ENCODE results near the gene PALD1. TPM values are rescaled to one million over a fixed set of nuclear protein-coding genes. Genes with fewer than 3 reads are reported as not detected.

PALD1 gene
- total RNA-seq, 1 donor from 2014 or later = not detected

DNA sequence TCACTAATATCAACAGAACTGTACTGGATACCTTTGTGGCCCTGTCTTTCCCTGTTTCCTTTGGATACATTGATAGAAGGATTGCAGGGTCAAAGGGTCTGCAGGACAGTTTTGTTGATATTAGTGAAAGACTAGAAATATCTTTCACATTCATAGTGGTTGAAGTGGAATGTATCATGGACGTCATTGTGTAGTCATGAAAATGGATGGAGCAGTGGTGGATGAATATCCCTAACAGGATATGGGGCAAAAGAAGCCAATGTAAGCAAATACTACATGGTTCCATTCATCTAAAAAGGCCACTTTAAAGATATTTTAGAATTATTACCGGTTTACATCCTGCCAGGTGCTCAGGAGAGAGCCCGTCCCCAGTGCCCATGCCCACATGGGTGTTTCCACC lies 23.8 kb downstream of the PALD1 start:
- no peaks in the 10 kb centered on the region for H3K36me3 ChIP-seq (ENCODE audit: control insufficient read depth, insufficient read depth, low read length)
- TF ChIP-seq, protein P1, sequence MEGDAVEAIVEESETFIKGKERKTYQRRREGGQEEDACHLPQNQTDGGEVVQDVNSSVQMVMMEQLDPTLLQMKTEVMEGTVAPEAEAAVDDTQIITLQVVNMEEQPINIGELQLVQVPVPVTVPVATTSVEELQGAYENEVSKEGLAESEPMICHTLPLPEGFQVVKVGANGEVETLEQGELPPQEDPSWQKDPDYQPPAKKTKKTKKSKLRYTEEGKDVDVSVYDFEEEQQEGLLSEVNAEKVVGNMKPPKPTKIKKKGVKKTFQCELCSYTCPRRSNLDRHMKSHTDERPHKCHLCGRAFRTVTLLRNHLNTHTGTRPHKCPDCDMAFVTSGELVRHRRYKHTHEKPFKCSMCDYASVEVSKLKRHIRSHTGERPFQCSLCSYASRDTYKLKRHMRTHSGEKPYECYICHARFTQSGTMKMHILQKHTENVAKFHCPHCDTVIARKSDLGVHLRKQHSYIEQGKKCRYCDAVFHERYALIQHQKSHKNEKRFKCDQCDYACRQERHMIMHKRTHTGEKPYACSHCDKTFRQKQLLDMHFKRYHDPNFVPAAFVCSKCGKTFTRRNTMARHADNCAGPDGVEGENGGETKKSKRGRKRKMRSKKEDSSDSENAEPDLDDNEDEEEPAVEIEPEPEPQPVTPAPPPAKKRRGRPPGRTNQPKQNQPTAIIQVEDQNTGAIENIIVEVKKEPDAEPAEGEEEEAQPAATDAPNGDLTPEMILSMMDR (IDR thresholded peaks at IDR 0.05; ENCODE audit: insufficient read depth, low read length, severe bottlenecking) = no peak
- peaks cover 6% of the 10 kb centered on the region for H3K27me3 ChIP-seq (ENCODE audit: control insufficient read depth, insufficient read depth, low read length)
- no peak for FAIRE-seq
- DNase-seq (ENCODE audit: low read depth) = no peak
- no peak overlapping the region for H3K4me3 ChIP-seq (ENCODE audit: low read depth, low read length)

GRCh38 chr10:70503776-70504175 lies 25.2 kb downstream of the PALD1 start:
- H3K27me3 ChIP-seq (ENCODE audit: control insufficient read depth, insufficient read depth, low read length) = peaks cover 6% of the 10 kb centered on the region
- TF ChIP-seq, protein P1 (IDR thresholded peaks at IDR 0.05; ENCODE audit: insufficient read depth, low read length, severe bottlenecking) = no peak
- no peak overlapping the region for H3K4me3 ChIP-seq (ENCODE audit: low read depth, low read length)
- DNase-seq (ENCODE audit: low read depth) (no peak), FAIRE-seq (no peak)
- H3K36me3 ChIP-seq (ENCODE audit: control insufficient read depth, insufficient read depth, low read length) = no peaks in the 10 kb centered on the region

DNA sequence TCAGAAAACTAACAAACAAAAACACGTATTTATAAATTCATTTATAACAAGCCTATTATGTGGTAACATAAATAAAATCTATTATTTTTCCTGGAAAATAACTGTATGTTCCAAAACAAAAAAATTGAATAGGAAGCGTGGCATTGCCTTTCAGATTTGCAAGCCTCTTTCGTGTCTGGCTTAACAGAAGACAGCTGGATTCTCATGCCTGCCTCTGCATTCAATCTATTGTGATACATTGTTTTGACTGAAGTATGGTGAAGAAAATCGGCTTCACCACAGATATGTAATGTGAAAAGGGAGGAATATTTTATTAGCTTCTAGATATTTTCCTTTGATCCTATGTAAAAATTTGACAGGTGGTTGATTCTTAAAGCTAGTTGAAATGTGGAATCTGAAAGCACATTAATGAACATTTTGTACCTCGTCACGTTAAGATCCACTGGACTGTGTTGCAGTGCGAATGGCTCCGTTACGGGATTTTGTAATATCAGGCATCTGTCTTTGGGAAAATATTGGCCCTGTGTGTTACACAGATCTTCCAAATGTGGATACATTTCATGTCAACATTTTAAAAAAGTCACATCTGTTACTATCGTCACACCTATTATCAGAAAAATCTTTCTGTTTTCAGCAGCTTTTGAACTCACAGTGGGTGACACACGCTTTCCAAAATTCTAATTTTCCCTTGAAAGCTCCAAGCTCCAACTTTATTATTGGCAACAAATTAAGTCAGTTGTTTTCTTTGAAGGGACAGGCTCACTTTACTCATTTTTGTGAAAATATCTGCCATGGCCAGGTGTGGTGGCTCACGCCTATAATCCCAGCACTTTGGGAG lies 26.2 kb downstream of the PALD1 start:
- Histone ChIP-seq H3K4me3 (ENCODE audit: low read depth, low read length) (no peak overlapping the region), H3K36me3 (ENCODE audit: control insufficient read depth, insufficient read depth, low read length) (no peaks in the 10 kb centered on the region), H3K27me3 (ENCODE audit: control insufficient read depth, insufficient read depth, low read length) (peaks cover 6% of the 10 kb centered on the region)
- TF ChIP-seq, protein P1 (IDR thresholded peaks at IDR 0.05; ENCODE audit: insufficient read depth, low read length, severe bottlenecking) = no peak
- DNase-seq (ENCODE audit: low read depth) (no peak), FAIRE-seq (no peak)

DNA sequence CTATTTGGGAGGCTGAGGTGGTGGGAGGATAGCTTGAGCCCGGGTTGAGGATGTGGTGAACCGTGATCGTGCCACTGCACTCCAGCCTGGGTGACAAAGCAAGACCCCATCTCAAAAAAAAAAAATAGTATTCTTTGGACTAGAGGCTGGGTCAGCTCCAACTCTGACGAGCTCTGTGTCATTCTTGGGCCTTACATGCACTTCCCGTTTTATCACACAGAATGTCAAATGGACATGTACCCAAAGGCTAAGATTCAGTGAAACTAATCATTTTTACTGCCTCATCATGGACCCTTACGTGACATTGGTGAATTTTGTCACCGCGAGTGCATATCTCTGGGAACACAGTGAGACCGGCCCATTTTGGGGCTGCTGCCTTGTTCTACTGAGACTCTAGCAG lies 27.3 kb downstream of the PALD1 start:
- FAIRE-seq = no peak
- Histone ChIP-seq H3K27me3 (ENCODE audit: control insufficient read depth, insufficient read depth, low read length) (peaks cover 11% of the 10 kb centered on the region), H3K36me3 (ENCODE audit: control insufficient read depth, insufficient read depth, low read length) (no peaks in the 10 kb centered on the region), H3K4me3 (ENCODE audit: low read depth, low read length) (no peak overlapping the region)
- DNase-seq (ENCODE audit: low read depth) = no peak
- TF ChIP-seq, protein P1 (IDR thresholded peaks at IDR 0.05; ENCODE audit: insufficient read depth, low read length, severe bottlenecking) = no peak

GRCh38 chr10:70507966-70508365 lies 29.4 kb downstream of the PALD1 start:
- peaks cover 11% of the 10 kb centered on the region for H3K27me3 ChIP-seq (ENCODE audit: control insufficient read depth, insufficient read depth, low read length)
- DNase-seq (ENCODE audit: low read depth) = no peak
- TF ChIP-seq, protein P1 (IDR thresholded peaks at IDR 0.05; ENCODE audit: insufficient read depth, low read length, severe bottlenecking) = no peak
- no peak for FAIRE-seq
- no peaks in the 10 kb centered on the region for H3K36me3 ChIP-seq (ENCODE audit: control insufficient read depth, insufficient read depth, low read length)
- H3K4me3 ChIP-seq (ENCODE audit: low read depth, low read length) = no peak overlapping the region

Measured in bronchial epithelial cell (primary cell).